Calu3 (cell line): Measurements from ENCODE around the gene P2RY14. TPM values are rescaled to one million over a fixed set of nuclear protein-coding genes. Genes with fewer than 3 reads are reported as not detected.

ENCODE experiments used
- BruUV-seq: library from RNA; stranded (reverse); fragments of 400-500 nt; replicated peaks from 2 replicates; lab custom pipeline; 2021; lab: Mats Ljungman, UMichigan
- CTCF ChIA-PET: fragments of 300-600 bp; sonication (Branson Sonifier 250); formaldehyde crosslinking; loops from one replicate; lab custom pipeline; 2022; ENCODE audit warnings: antibody characterized with exemption; lab: Charles Lee
- DNase-seq: peaks from one replicate; pipeline ENCODE4 v3.0.0; 2022
- H3K27ac Mint-ChIP-seq: one replicate; pipeline ENCODE4 v1.8.0; 2022; ENCODE audit warnings: mixed read lengths; ENCODE audit not compliant: unreplicated experiment
- H3K27me3 Mint-ChIP-seq: one replicate; pipeline ENCODE4 v1.8.0; 2022; ENCODE audit warnings: mixed read lengths; ENCODE audit not compliant: unreplicated experiment
- H3K36me3 Mint-ChIP-seq: one replicate; pipeline ENCODE4 v1.8.0; 2022; ENCODE audit warnings: mild to moderate bottlenecking, moderate library complexity, mixed read lengths; ENCODE audit not compliant: insufficient read depth, unreplicated experiment
- H3K4me1 Mint-ChIP-seq: one replicate; pipeline ENCODE4 v1.8.0; 2022; ENCODE audit warnings: mild to moderate bottlenecking, low read depth, mixed read lengths; ENCODE audit not compliant: unreplicated experiment
- H3K4me3 Mint-ChIP-seq: one replicate; pipeline ENCODE4 v1.8.0; 2022; ENCODE audit warnings: mild to moderate bottlenecking, low read depth, moderate library complexity, mixed read lengths; ENCODE audit not compliant: unreplicated experiment
- H3K9me3 Mint-ChIP-seq: one replicate; pipeline ENCODE4 v1.8.0; 2022; ENCODE audit warnings: low read depth, mixed read lengths; ENCODE audit not compliant: unreplicated experiment
- intact Hi-C: fragments of 100-400 bp; cut with micrococcal nuclease; formaldehyde crosslinking; loops from one replicate; pipeline ENCODE4 v1.10.0; 2022; ENCODE audit not compliant: unreplicated experiment
- total RNA-seq: library from RNA; stranded (reverse); gene quantifications from 2 replicates; pipeline ENCODE4 v1.2.3, GENCODE V29; 2022
- TF ChIP-seq, protein P1 (sequence below): fragments of 200-600 bp; IDR thresholded peaks from one replicate; pipeline ENCODE4 v1.8.0; 2022; ENCODE audit warnings: antibody characterized with exemption; ENCODE audit not compliant: unreplicated experiment

Gene P2RY14
- total RNA-seq, 1 experiment from 2014 or later: not detected

GRCh38 chr3:151197981-151198767 is 80.2 kb downstream of the P2RY14 start:
- Mint-ChIP-seq H3K27me3 (no peaks in the 10 kb centered on the region), H3K27ac (no peak overlapping the region), H3K9me3 (no peaks in the 10 kb centered on the region), H3K4me3 (no peak overlapping the region), H3K36me3 (no peaks in the 10 kb centered on the region), H3K4me1 (no peaks in the 10 kb centered on the region)
- intact Hi-C loops: no loop called here
- CTCF ChIA-PET: interaction anchor here (1.0 to 1.4 kb wide), 2 partner anchors 12 to 78 kb away, joined by 3 read pairs; no protein-coding TSS in a partner anchor
- TF ChIP-seq, protein P1, sequence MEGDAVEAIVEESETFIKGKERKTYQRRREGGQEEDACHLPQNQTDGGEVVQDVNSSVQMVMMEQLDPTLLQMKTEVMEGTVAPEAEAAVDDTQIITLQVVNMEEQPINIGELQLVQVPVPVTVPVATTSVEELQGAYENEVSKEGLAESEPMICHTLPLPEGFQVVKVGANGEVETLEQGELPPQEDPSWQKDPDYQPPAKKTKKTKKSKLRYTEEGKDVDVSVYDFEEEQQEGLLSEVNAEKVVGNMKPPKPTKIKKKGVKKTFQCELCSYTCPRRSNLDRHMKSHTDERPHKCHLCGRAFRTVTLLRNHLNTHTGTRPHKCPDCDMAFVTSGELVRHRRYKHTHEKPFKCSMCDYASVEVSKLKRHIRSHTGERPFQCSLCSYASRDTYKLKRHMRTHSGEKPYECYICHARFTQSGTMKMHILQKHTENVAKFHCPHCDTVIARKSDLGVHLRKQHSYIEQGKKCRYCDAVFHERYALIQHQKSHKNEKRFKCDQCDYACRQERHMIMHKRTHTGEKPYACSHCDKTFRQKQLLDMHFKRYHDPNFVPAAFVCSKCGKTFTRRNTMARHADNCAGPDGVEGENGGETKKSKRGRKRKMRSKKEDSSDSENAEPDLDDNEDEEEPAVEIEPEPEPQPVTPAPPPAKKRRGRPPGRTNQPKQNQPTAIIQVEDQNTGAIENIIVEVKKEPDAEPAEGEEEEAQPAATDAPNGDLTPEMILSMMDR: no peak
- no peak for DNase-seq
- BruUV-seq: no TSS peak

- no TSS peak for BruUV-seq
- Mint-ChIP-seq H3K36me3 (no peaks in the 10 kb centered on the region), H3K27me3 (no peaks in the 10 kb centered on the region), H3K27ac (no peak overlapping the region), H3K4me1 (no peaks in the 10 kb centered on the region), H3K9me3 (no peaks in the 10 kb centered on the region), H3K4me3 (no peak overlapping the region)
- intact Hi-C loops: no loop called here
- TF ChIP-seq, protein P1: no peak
- CTCF ChIA-PET: interaction anchor here (1.0 to 1.4 kb wide), 2 partner anchors 13 to 79 kb away, joined by 3 read pairs; no protein-coding TSS in a partner anchor
- no peak for DNase-seq
Measured at GRCh38 chr3:151197228-151197627, 81.1 kb downstream of the P2RY14 start.

DNA sequence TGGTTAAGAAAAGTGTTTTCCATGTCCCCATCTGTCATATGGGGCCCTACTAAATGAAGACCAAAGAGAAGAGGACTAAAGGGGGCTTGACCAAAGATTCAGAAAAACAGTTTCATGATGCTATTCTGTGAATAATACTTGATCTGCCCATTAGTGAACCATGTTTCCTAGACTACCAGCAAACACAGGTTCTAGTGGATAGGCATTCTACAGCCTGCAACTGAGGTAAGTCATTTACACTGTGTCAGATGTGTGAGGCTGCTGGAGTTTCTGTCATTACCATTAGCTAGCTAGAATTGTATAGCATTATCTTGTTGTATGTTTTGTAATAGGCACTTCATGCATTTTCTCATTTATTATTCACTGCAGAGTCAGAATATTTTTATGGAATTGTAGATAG is 81.9 kb downstream of the P2RY14 start:
- DNase-seq: no peak
- TF ChIP-seq, protein P1: no peak
- Mint-ChIP-seq H3K4me3 (no peak overlapping the region), H3K36me3 (no peaks in the 10 kb centered on the region), H3K9me3 (no peaks in the 10 kb centered on the region), H3K27me3 (no peaks in the 10 kb centered on the region), H3K4me1 (no peaks in the 10 kb centered on the region), H3K27ac (no peak overlapping the region)
- BruUV-seq: no TSS peak
- CTCF ChIA-PET: interaction anchor here (0.6 to 1.3 kb wide), 2 partner anchors 32 to 1599 kb away, joined by 3 to 5 read pairs; no protein-coding TSS in a partner anchor
- intact Hi-C loops: no loop called here

DNA sequence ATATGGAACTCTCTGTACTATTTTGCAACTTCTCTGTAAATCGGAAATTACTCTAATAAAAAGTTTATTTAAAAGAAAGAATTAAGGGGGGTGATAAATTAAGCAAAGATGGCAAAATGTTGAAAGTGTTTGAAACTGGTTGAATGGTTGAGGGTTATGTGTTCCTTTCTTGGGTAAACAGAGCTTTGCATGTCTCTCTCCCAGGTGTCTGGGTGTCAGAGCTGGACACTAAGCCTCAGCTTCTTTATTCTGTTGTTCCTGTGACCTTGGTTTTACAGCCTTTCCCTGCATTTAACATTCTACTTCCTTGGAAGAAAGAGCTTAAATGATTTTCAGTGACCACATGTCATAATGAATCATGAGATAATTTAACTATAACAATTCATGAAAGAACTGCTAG is 82.5 kb downstream of the P2RY14 start:
- CTCF ChIA-PET: interaction anchor here (0.8 to 1.3 kb wide), 2 partner anchors 18 to 32 kb away, joined by 3 read pairs; no protein-coding TSS in a partner anchor
- H3K9me3 Mint-ChIP-seq: no peaks in the 10 kb centered on the region
- no peaks in the 10 kb centered on the region for H3K4me1 Mint-ChIP-seq
- no peak overlapping the region for H3K4me3 Mint-ChIP-seq
- intact Hi-C loops: no loop called here
- H3K27ac Mint-ChIP-seq: no peak overlapping the region
- BruUV-seq: no TSS peak
- no peaks in the 10 kb centered on the region for H3K36me3 Mint-ChIP-seq
- TF ChIP-seq, protein P1: no peak
- DNase-seq: no peak
- no peaks in the 10 kb centered on the region for H3K27me3 Mint-ChIP-seq
